ENCODE data around the gene EYA4.

Gene EYA4

GRCh38 chr6:133201231-133201630 is 39.9 kb upstream of the EYA4 start:
- Histone ChIP-seq H3K4me2 (ENCODE audit: low read depth, low read length, poor library complexity, severe bottlenecking) (no peak overlapping the region), H4K20me1 (ENCODE audit: low read depth, low read length) (no peaks in the 10 kb centered on the region), H3F3A (ENCODE audit: insufficient read depth) (no peaks in the 10 kb centered on the region), H3K9me3 (ENCODE audit: insufficient read depth, low read length) (no peaks in the 10 kb centered on the region), H2AFZ (ENCODE audit: low read depth, low read length, severe bottlenecking) (no peak overlapping the region), H3K27me3 (ENCODE audit: low read length) (no peaks in the 10 kb centered on the region), H3K36me3 (ENCODE audit: low read length) (no peaks in the 10 kb centered on the region), H3K4me3 (ENCODE audit: insufficient read depth, low read length, poor library complexity, severe bottlenecking) (no peak overlapping the region), H3K9ac (ENCODE audit: low read length) (no peak overlapping the region), H3K27ac (ENCODE audit: low read depth, low read length) (no peak overlapping the region), H3K79me2 (ENCODE audit: insufficient read depth, low read length) (no peaks in the 10 kb centered on the region), H3K9me2 (replicated peaks; ENCODE audit: insufficient read depth, low read length) (no peaks in the 10 kb centered on the region)
- no peak for TF ChIP-seq EZH2phosphoT487 (conservative IDR thresholded peaks at IDR 0.05; ENCODE audit: low read length)
- TF ChIP-seq CTCF (IDR thresholded peaks at IDR 0.05; ENCODE audit: insufficient read depth, low read length, poor library complexity, severe bottlenecking) = no peak

DNA sequence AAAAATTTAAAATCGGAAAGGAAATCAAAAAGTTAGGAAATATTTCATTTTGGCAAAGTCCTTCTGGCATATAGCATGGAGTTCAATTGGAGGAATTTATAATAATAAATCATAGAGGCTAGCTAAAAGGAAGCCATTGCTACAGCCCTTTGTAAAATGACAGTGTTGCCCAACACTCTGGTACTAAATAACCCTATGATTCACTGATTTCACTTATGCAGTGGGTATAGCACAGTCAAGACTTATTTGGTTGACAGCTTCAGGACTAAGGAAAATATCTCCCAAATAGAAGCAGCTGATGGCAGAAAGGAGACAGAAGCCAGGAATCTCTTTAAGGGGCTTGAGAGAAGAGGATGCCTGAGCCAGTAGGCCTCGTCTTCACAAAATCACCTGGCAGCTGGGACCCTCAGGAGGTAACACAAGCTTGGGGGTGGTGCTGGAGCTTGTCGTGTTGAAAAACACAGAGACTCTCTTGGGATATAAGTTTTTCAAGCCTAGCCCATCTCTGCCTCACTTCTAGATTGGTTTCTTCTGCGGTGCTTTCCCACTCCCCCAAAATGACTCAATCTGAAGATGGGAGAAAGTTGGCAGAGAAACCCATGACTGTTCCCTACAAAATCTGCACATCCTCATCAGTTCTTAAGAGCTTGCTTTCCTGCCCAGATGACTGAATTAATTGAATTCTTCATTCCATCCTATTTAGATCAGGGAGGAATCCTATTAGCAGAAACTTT is 38.4 kb upstream of the EYA4 start:
- Histone ChIP-seq H3K4me3 (ENCODE audit: insufficient read depth, low read length, poor library complexity, severe bottlenecking) (no peak overlapping the region), H3K9me2 (replicated peaks; ENCODE audit: insufficient read depth, low read length) (no peaks in the 10 kb centered on the region), H3F3A (ENCODE audit: insufficient read depth) (no peaks in the 10 kb centered on the region), H4K20me1 (ENCODE audit: low read depth, low read length) (no peaks in the 10 kb centered on the region), H3K4me2 (ENCODE audit: low read depth, low read length, poor library complexity, severe bottlenecking) (no peak overlapping the region), H3K79me2 (ENCODE audit: insufficient read depth, low read length) (no peaks in the 10 kb centered on the region), H3K27me3 (ENCODE audit: low read length) (no peaks in the 10 kb centered on the region), H2AFZ (ENCODE audit: low read depth, low read length, severe bottlenecking) (no peak overlapping the region), H3K27ac (ENCODE audit: low read depth, low read length) (no peak overlapping the region), H3K36me3 (ENCODE audit: low read length) (no peaks in the 10 kb centered on the region), H3K9ac (ENCODE audit: low read length) (no peak overlapping the region), H3K9me3 (ENCODE audit: insufficient read depth, low read length) (no peaks in the 10 kb centered on the region)
- TF ChIP-seq EZH2phosphoT487 (conservative IDR thresholded peaks at IDR 0.05; ENCODE audit: low read length) (no peak), CTCF (IDR thresholded peaks at IDR 0.05; ENCODE audit: insufficient read depth, low read length, poor library complexity, severe bottlenecking) (no peak)

DNA sequence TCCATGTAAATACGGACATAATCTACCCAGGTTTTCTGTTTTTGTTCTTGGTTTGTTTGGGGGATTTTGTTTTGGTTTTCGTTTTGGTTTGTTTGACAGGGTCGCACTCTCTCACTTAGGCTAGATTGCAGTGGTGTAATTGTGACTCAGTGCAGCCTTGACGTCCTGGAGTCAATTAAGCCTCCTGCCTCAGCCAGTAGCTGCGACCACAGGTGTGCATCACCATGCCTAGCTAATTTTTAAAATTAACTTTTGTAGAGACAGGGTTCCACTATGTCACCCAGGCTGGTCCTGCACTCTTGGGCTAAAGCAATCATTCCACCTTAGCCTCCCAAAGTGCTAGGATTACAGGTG is 37.8 kb upstream of the EYA4 start:
- no peaks in the 10 kb centered on the region for H3K79me2 ChIP-seq (ENCODE audit: insufficient read depth, low read length)

More for the DNA sequence above, 37.8 kb upstream of the EYA4 start:
- TF ChIP-seq EZH2phosphoT487 (conservative IDR thresholded peaks at IDR 0.05; ENCODE audit: low read length) (no peak), CTCF (IDR thresholded peaks at IDR 0.05; ENCODE audit: insufficient read depth, low read length, poor library complexity, severe bottlenecking) (no peak)
- Histone ChIP-seq H3K36me3 (ENCODE audit: low read length) (no peaks in the 10 kb centered on the region), H3K9me2 (replicated peaks; ENCODE audit: insufficient read depth, low read length) (no peaks in the 10 kb centered on the region), H3K4me2 (ENCODE audit: low read depth, low read length, poor library complexity, severe bottlenecking) (no peak overlapping the region), H3K27ac (ENCODE audit: low read depth, low read length) (no peak overlapping the region), H3K9ac (ENCODE audit: low read length) (no peak overlapping the region), H3F3A (ENCODE audit: insufficient read depth) (no peaks in the 10 kb centered on the region), H3K27me3 (ENCODE audit: low read length) (no peaks in the 10 kb centered on the region), H2AFZ (ENCODE audit: low read depth, low read length, severe bottlenecking) (no peak overlapping the region), H3K4me3 (ENCODE audit: insufficient read depth, low read length, poor library complexity, severe bottlenecking) (no peak overlapping the region), H4K20me1 (ENCODE audit: low read depth, low read length) (no peaks in the 10 kb centered on the region), H3K9me3 (ENCODE audit: insufficient read depth, low read length) (no peaks in the 10 kb centered on the region)

All from SU-DHL-6 (cell line).